Daoy (cell line): ENCODE data around the gene GAREM1. TPM values are rescaled to one million over a fixed set of nuclear protein-coding genes. Genes with fewer than 3 reads are reported as not detected.
"Not testable (repeated sequence)": the region's sequence is repeated elsewhere in the genome, so short reads cannot be mapped to it uniquely, and the experiment has no call there.

ENCODE experiments used
- DNase-seq: peaks from one replicate; pipeline ENCODE4 v3.0.0-alpha.2; 2015; ENCODE audit warnings: low read depth
- total RNA-seq: library from RNA; depleted of rRNA; stranded (reverse); fragments of >200 nt; shearing (Covaris generic); gene quantifications from 2 replicates; pipeline ENCODE4 v1.2.3, GENCODE V29; 2014

Gene GAREM1
- total RNA-seq, 1 experiment from 2014 or later = 2.2 TPM

- DNase-seq = no peak
Measured at GRCh38 chr18:32258148-32258547, 212.5 kb downstream of the GAREM1 start.

- peak; percentile 27 for DNase-seq
Measured at GRCh38 chr18:32257084-32257785, 213.4 kb downstream of the GAREM1 start.

GRCh38 chr18:32255570-32255969 lies 215.1 kb downstream of the GAREM1 start:
- DNase-seq = peak; percentile 4

- DNase-seq = no peak
Measured at GRCh38 chr18:32252141-32252860, 218.4 kb downstream of the GAREM1 start.

- no peak for DNase-seq
Measured at GRCh38 chr18:32251466-32251865, 219.2 kb downstream of the GAREM1 start.

- no peak for DNase-seq
Measured at GRCh38 chr18:32249147-32249929, 221.3 kb downstream of the GAREM1 start.

- no peak for DNase-seq
Measured at GRCh38 chr18:32244881-32245280, 225.8 kb downstream of the GAREM1 start.

- DNase-seq = no peak
Measured at GRCh38 chr18:32243358-32243757, 227.3 kb downstream of the GAREM1 start.

GRCh38 chr18:32242395-32242794 lies 228.3 kb downstream of the GAREM1 start:
- DNase-seq = no peak

GRCh38 chr18:32238635-32239268 lies 231.9 kb downstream of the GAREM1 start:
- no peak for DNase-seq

GRCh38 chr18:32237049-32237448 lies 233.6 kb downstream of the GAREM1 start:
- DNase-seq = no peak

- DNase-seq = not testable (repeated sequence)
Measured at GRCh38 chr18:32233348-32233747, 237.3 kb downstream of the GAREM1 start.

GRCh38 chr18:32219431-32220018 lies 251.2 kb downstream of the GAREM1 start:
- no peak for DNase-seq

- no peak for DNase-seq
Measured at GRCh38 chr18:32216390-32216789, 254.3 kb downstream of the GAREM1 start.

GRCh38 chr18:32213693-32214092 lies 257.0 kb downstream of the GAREM1 start:
- no peak for DNase-seq
